Peyer's patch (tissue), 4 donors: ENCODE data around the gene CCDC116. TPM values are rescaled to one million over a fixed set of nuclear protein-coding genes. Genes with fewer than 3 reads are reported as not detected.

ENCODE experiments used
- DNase-seq, 3 donors: peaks; one replicate each; pipeline ENCODE4 v3.0.0-alpha.2; 2017 to 2019
- H3K27ac ChIP-seq, 4 donors: fragments of 200-600 bp; sonication (generic); one replicate each; pipeline ENCODE4 v1.5.1; 2016 to 2019
- H3K27me3 ChIP-seq, 2 donors: fragments of 200-600 bp; sonication (generic); one replicate each; pipeline ENCODE4 v1.5.1; 2019
- H3K36me3 ChIP-seq, 3 donors: fragments of 200-600 bp; sonication (generic); one replicate each; pipeline ENCODE4 v1.5.1; 2016 to 2019
- H3K4me1 ChIP-seq, 4 donors: fragments of 200-600 bp; sonication (generic); one replicate each; pipeline ENCODE4 v1.5.1; 2016 to 2019
- H3K4me3 ChIP-seq, 4 donors: fragments of 200-600 bp; sonication (generic); 1 replicate in 3 of 4; 2 replicates in 1 of 4; pipeline ENCODE4 v1.5.1; 2016 to 2019; ENCODE audit warnings: mild to moderate bottlenecking in 1 of 4
- H3K9me3 ChIP-seq, 4 donors: fragments of 200-600 bp; sonication (generic); one replicate each; pipeline ENCODE4 v1.5.1; 2016 to 2019; ENCODE audit warnings: mild to moderate bottlenecking in 1 of 4
- CTCF ChIP-seq, 6 experiments: fragments of 450-650 bp in 4 of 6; fragments of 200-600 bp in 2 of 6; sonication (generic) in 1 of 6; IDR thresholded peaks; one replicate each; pipeline ENCODE4 v1.5.1; 2017 to 2019; ENCODE audit warnings: antibody characterized with exemption in 6 of 6, mild to moderate bottlenecking in 3 of 6, moderate library complexity in 1 of 6
- POLR2A ChIP-seq, 2 donors: fragments of 450-650 bp; IDR thresholded peaks; one replicate each; pipeline ENCODE4 v1.5.1; 2017; ENCODE audit warnings: antibody characterized with exemption in 2 of 2, mild to moderate bottlenecking in 2 of 2, moderate library complexity in 2 of 2
- total RNA-seq, 4 donors: library from RNA; depleted of rRNA; stranded (reverse); fragments of >200 nt; gene quantifications; one replicate each; pipeline ENCODE4 v1.1.0, GENCODE V29; 2016

CCDC116 gene
- total RNA-seq, 4 donors from 2014 or later, result 0.80 to 2.6 TPM; not detected in 2

- peak overlapping the region; percentile 40 to 65 (median 59) for H3K4me3 ChIP-seq
- H3K4me1 ChIP-seq, result peaks cover 4 to 25% (median 9%) of the 10 kb centered on the region in 4 donors
- H3K27me3 ChIP-seq, result no peaks in the 10 kb centered on the region
- H3K36me3 ChIP-seq, result peaks cover 0 to 8% (median 0%) of the 10 kb centered on the region in 3 donors
- H3K9me3 ChIP-seq, result no peaks in the 10 kb centered on the region
- no peak for DNase-seq
- H3K27ac ChIP-seq, result peak overlapping the region in 1 of 4 donors; percentile 59
- TF ChIP-seq CTCF (IDR thresholded peaks at IDR 0.05) (no peak), POLR2A (IDR thresholded peaks at IDR 0.05) (no peak)
These were observed 20.3 kb downstream of the CCDC116 start for GRCh38 chr22:21652547-21653545.

GRCh38 chr22:21657020-21657359 lies 24.4 kb downstream of the CCDC116 start:
- no peaks in the 10 kb centered on the region for H3K9me3 ChIP-seq
- H3K27me3 ChIP-seq, result no peaks in the 10 kb centered on the region
- peak overlapping the region; percentile 51 to 81 (median 62) for H3K4me3 ChIP-seq
- no peaks in the 10 kb centered on the region for H3K36me3 ChIP-seq
- peak overlapping the region in 1 of 4 donors; percentile 75 for H3K27ac ChIP-seq
- peaks cover 4 to 19% (median 5%) of the 10 kb centered on the region in 4 donors for H3K4me1 ChIP-seq
- DNase-seq, result no peak
- TF ChIP-seq POLR2A (IDR thresholded peaks at IDR 0.05), result no peak
- no peak for TF ChIP-seq CTCF (IDR thresholded peaks at IDR 0.05)

GRCh38 chr22:21657360-21658032 lies 24.9 kb downstream of the CCDC116 start:
- no peaks in the 10 kb centered on the region for H3K27me3 ChIP-seq
- TF ChIP-seq POLR2A (IDR thresholded peaks at IDR 0.05), result peak in 1 of 2 donors; percentile 30
- peak; percentile 25 to 51 (median 34) for TF ChIP-seq CTCF (IDR thresholded peaks at IDR 0.05)
- DNase-seq, result peak; percentile 87 to 93 (median 89)
- peak overlapping the region; percentile 51 to 81 (median 62) for H3K4me3 ChIP-seq
- H3K36me3 ChIP-seq, result no peaks in the 10 kb centered on the region
- H3K27ac ChIP-seq, result peak overlapping the region in 2 of 4 donors; percentile 20 to 75
- H3K9me3 ChIP-seq, result no peaks in the 10 kb centered on the region
- H3K4me1 ChIP-seq, result peaks cover 1 to 14% (median 3%) of the 10 kb centered on the region in 4 donors

- Histone ChIP-seq H3K36me3 (no peaks in the 10 kb centered on the region), H3K4me1 (peaks cover 0 to 10% (median 2%) of the 10 kb centered on the region in 4 donors), H3K27me3 (no peaks in the 10 kb centered on the region), H3K4me3 (no peak overlapping the region), H3K9me3 (no peaks in the 10 kb centered on the region), H3K27ac (no peak overlapping the region)
- no peak for TF ChIP-seq POLR2A (IDR thresholded peaks at IDR 0.05)
- no peak for TF ChIP-seq CTCF (IDR thresholded peaks at IDR 0.05)
- DNase-seq, result no peak
These were observed 27.4 kb downstream of the CCDC116 start for GRCh38 chr22:21659864-21660525.

GRCh38 chr22:21660904-21661303 lies 28.3 kb downstream of the CCDC116 start:
- H3K36me3 ChIP-seq, result no peaks in the 10 kb centered on the region
- H3K9me3 ChIP-seq, result no peaks in the 10 kb centered on the region
- H3K27ac ChIP-seq, result no peak overlapping the region
- no peak overlapping the region for H3K4me3 ChIP-seq
- TF ChIP-seq CTCF (IDR thresholded peaks at IDR 0.05) (no peak), POLR2A (IDR thresholded peaks at IDR 0.05) (no peak)
- H3K4me1 ChIP-seq, result peaks cover 0 to 13% (median 2%) of the 10 kb centered on the region in 4 donors
- no peaks in the 10 kb centered on the region for H3K27me3 ChIP-seq
- DNase-seq, result no peak
